ENCODE data around the gene SEMA3F. TPM values are rescaled to one million over a fixed set of nuclear protein-coding genes. Genes with fewer than 3 reads are reported as not detected.

The SEMA3F gene
- total and polyA plus RNA-seq, 10 of the 15 experiments (the other 5 are each of a cell fraction or from before 2014, with no cell fraction given): 0.08 to 0.28 (median 0.12) TPM; not detected in 6

DNA sequence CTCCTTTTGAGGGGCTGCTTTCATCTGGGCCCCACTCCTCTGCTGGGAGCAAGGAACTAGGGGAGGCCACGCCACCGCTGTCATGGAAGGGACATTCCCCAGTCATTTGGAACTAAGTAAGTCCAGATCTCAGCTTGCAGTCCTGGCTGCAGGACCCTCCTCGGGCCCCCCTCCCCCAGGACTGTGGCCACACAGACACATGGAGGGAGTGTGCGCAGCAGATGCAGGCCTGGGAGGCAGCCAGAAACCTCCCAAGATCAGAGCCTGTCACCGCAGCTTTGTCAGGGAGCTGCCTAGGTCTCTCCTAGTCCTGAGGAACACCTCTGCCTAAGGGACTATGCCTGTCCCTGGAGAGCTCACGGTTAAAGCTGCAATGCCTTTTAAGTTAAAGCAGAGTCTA, 7.3 kb upstream of the SEMA3F start:
- SMC1A ChIA-PET (ENCODE audit: uncharacterized antibody, unreplicated experiment): no interaction called here
- RAD21 ChIA-PET (ENCODE audit: unreplicated experiment): no interaction called here
- TF ChIP-seq YBX1 (IDR thresholded peaks at IDR 0.05) (no peak), TARDBP (IDR thresholded peaks at IDR 0.05; ENCODE audit: borderline replicate concordance) (no peak)
- TF ChIP-seq, protein P1, sequence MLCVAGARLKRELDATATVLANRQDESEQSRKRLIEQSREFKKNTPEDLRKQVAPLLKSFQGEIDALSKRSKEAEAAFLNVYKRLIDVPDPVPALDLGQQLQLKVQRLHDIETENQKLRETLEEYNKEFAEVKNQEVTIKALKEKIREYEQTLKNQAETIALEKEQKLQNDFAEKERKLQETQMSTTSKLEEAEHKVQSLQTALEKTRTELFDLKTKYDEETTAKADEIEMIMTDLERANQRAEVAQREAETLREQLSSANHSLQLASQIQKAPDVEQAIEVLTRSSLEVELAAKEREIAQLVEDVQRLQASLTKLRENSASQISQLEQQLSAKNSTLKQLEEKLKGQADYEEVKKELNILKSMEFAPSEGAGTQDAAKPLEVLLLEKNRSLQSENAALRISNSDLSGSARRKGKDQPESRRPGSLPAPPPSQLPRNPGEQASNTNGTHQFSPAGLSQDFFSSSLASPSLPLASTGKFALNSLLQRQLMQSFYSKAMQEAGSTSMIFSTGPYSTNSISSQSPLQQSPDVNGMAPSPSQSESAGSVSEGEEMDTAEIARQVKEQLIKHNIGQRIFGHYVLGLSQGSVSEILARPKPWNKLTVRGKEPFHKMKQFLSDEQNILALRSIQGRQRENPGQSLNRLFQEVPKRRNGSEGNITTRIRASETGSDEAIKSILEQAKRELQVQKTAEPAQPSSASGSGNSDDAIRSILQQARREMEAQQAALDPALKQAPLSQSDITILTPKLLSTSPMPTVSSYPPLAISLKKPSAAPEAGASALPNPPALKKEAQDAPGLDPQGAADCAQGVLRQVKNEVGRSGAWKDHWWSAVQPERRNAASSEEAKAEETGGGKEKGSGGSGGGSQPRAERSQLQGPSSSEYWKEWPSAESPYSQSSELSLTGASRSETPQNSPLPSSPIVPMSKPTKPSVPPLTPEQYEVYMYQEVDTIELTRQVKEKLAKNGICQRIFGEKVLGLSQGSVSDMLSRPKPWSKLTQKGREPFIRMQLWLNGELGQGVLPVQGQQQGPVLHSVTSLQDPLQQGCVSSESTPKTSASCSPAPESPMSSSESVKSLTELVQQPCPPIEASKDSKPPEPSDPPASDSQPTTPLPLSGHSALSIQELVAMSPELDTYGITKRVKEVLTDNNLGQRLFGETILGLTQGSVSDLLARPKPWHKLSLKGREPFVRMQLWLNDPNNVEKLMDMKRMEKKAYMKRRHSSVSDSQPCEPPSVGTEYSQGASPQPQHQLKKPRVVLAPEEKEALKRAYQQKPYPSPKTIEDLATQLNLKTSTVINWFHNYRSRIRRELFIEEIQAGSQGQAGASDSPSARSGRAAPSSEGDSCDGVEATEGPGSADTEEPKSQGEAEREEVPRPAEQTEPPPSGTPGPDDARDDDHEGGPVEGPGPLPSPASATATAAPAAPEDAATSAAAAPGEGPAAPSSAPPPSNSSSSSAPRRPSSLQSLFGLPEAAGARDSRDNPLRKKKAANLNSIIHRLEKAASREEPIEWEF (IDR thresholded peaks at IDR 0.05; ENCODE audit: insufficient replicate concordance, low read depth, low read length): no peak
- no peak overlapping the region for H3K4me3 ChIP-seq
- H3K79me2 ChIP-seq (ENCODE audit: control insufficient read depth, insufficient read depth, low read length): no peaks in the 10 kb centered on the region
- ATAC-seq (no peak), FAIRE-seq (no peak), DNase-seq (ENCODE audit: low read depth, low spot score) (no peak)
- 43% methylated on average over 6 of the region's 6 CpGs for WGBS (ENCODE audit: insufficient coverage, insufficient replicate concordance, low lambda C conversion rate, missing lambda C conversion rate)
- BruUV-seq (replicated peaks): no TSS peak
- H3K36me3 ChIP-seq (ENCODE audit: control insufficient read depth in 2 of 2, insufficient read depth in 2 of 2, low read length in 1 of 2): no peaks in the 10 kb centered on the region
- H4K20me1 ChIP-seq (ENCODE audit: control insufficient read depth, insufficient read depth): no peaks in the 10 kb centered on the region
- intact Hi-C loops (cut with micrococcal nuclease; ENCODE audit: unreplicated experiment): no loop called here
- CTCF ChIA-PET: interaction anchor here (0.7 kb wide), 1 partner anchor 1044 kb away, joined by 4 read pairs; no protein-coding TSS in a partner anchor
- peaks cover 0 to 2% of the 10 kb centered on the region in 2 experiments; a peak in 2 of 4 replicates for H3K27me3 ChIP-seq (replicated peaks in 1 of 2; ENCODE audit: control insufficient read depth in 2 of 2, insufficient read depth in 2 of 2, low read length in 1 of 2)
- H3K4me2 ChIP-seq (ENCODE audit: control insufficient read depth, insufficient read depth): no peak overlapping the region
- H2AFZ ChIP-seq (ENCODE audit: control insufficient read depth, low read depth, low read length): no peak overlapping the region
- H3K9ac ChIP-seq (ENCODE audit: control insufficient read depth, insufficient read depth, low read length): no peak overlapping the region
- no peak overlapping the region for H3K27ac ChIP-seq (ENCODE audit: control insufficient read depth, insufficient read depth)
- POLR2A ChIA-PET: no interaction called here
- in situ Hi-C loops (cut with MboI): no loop called here
- no peaks in the 10 kb centered on the region for H3K4me1 ChIP-seq (ENCODE audit: control insufficient read depth, insufficient read depth, low read length)
- H3K9me3 ChIP-seq (replicated peaks; ENCODE audit: control insufficient read depth, insufficient read depth, low read length): no peaks in the 10 kb centered on the region
